Esophagus muscularis mucosa (tissue), 4 donors: ENCODE measurements around the gene POLR2H. TPM values are rescaled to one million over a fixed set of nuclear protein-coding genes. Genes with fewer than 3 reads are reported as not detected.

ENCODE experiments used
- DNase-seq: peaks from one replicate; pipeline ENCODE4 v3.0.0-alpha.2; 2017; ENCODE audit errors: extremely low spot score
- H3K27ac ChIP-seq, 4 donors: fragments of 200-600 bp; sonication (generic); replicated peaks in 1 of 4; 1 replicate in 3 of 4; 2 replicates in 1 of 4; pipeline ENCODE4 v1.5.1; 2016 to 2019; ENCODE audit warnings: mild to moderate bottlenecking in 1 of 4
- H3K27me3 ChIP-seq, 4 donors: fragments of 200-600 bp; sonication (generic); one replicate each; pipeline versions ENCODE4 v1.5.1 to v1.6.0; 2016 to 2019
- H3K36me3 ChIP-seq, 4 donors: fragments of 200-600 bp; sonication (generic); one replicate each; pipeline ENCODE4 v1.5.1; 2016 to 2019
- H3K4me1 ChIP-seq, 4 donors: fragments of 200-600 bp; sonication (generic); one replicate each; pipeline ENCODE4 v1.5.1; 2016 to 2019
- H3K4me3 ChIP-seq, 4 donors: fragments of 200-600 bp; sonication (generic); 1 replicate in 2 of 4; 2 replicates in 2 of 4; pipeline ENCODE4 v1.5.1; 2016 to 2019; ENCODE audit warnings: mild to moderate bottlenecking in 4 of 4, moderate library complexity in 1 of 4
- H3K9me3 ChIP-seq, 4 donors: fragments of 200-600 bp; sonication (generic); 1 replicate in 3 of 4; 2 replicates in 1 of 4; pipeline ENCODE4 v1.5.1; 2016 to 2019
- CTCF ChIP-seq, 3 experiments: fragments of 200-600 bp in 2 of 3; fragments of 450-650 bp in 1 of 3; sonication (generic) in 2 of 3; IDR thresholded peaks; one replicate each; pipeline ENCODE4 v1.5.1; 2017 to 2019; ENCODE audit warnings: antibody characterized with exemption in 3 of 3, mild to moderate bottlenecking in 2 of 3, moderate library complexity in 1 of 3
- EP300 ChIP-seq: sonication (generic); formaldehyde crosslinking; IDR thresholded peaks from one replicate; pipeline ENCODE4 v1.6.1; 2017; ENCODE audit warnings: antibody characterized with exemption
- POLR2A ChIP-seq: fragments of 450-650 bp; IDR thresholded peaks from one replicate; pipeline ENCODE4 v1.6.1; 2017; ENCODE audit warnings: antibody characterized with exemption, moderate library complexity, mild to moderate bottlenecking, low read depth
- POLR2AphosphoS5 ChIP-seq, 2 donors: sonication (generic); formaldehyde crosslinking; IDR thresholded peaks; one replicate each; pipeline ENCODE4 v1.6.1; 2017; ENCODE audit warnings: antibody characterized with exemption in 2 of 2
- WGBS: methylation state at CpG from one replicate; pipeline ENCODE4 v1.1.5; 2018; 5-methylcytosine and 5-hydroxymethylcytosine counted together
- intact Hi-C: fragments of 100-400 bp; cut with DNase I; formaldehyde crosslinking; loops from one replicate; pipeline ENCODE4 v1.15.1; 2023
- total RNA-seq, 4 donors: library from RNA; depleted of rRNA; stranded (reverse); fragments of >200 nt; gene quantifications; one replicate each; pipeline versions ENCODE4 v1.1.0 to v1.2.1, GENCODE V29; 2016

POLR2H gene
- total RNA-seq, 4 donors from 2014 or later, result 36.0 to 52.1 (median 40.4) TPM

DNA sequence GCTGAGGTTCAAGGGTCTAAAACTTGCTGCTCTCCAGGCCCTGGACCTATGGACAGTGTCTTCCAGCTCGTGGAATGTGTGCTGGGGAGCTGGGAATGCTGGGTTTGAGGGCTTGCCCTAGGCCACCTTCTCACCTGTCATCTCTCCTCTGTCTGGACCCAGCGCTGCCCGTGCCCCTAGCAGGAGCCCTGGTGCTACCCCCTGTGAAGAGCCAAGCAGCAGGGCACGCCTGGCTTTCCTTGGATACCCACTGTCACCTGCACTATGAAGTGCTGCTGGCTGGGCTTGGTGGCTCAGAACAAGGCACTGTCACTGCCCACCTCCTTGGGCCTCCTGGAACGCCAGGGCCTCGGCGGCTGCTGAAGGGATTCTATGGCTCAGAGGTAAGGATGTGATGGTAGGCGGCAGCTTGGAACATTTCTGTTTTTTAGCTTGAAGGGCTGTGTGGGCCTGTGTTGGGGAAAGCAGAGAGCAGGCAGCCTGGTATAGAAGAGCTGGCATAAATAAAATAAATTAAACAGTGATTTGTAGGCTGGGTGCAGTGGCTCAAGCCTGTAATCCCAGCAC lies 23.4 kb downstream of the POLR2H start:
- intact Hi-C loops, result no loop called here
- no peak overlapping the region for H3K4me3 ChIP-seq
- no peak for DNase-seq
- no peak for TF ChIP-seq CTCF (IDR thresholded peaks at IDR 0.05)
- no peak for TF ChIP-seq EP300
- no peak for TF ChIP-seq POLR2A
- TF ChIP-seq POLR2AphosphoS5 (IDR thresholded peaks at IDR 0.05), result no peak
- WGBS, result 90% methylated on average over 5 of the region's 8 CpGs
- peaks cover 11 to 19% (median 17%) of the 10 kb centered on the region in 4 donors for H3K4me1 ChIP-seq
- H3K27me3 ChIP-seq, result peaks cover 0 to 46% (median 6%) of the 10 kb centered on the region in 4 donors
- H3K36me3 ChIP-seq, result peaks cover 0 to 30% (median 10%) of the 10 kb centered on the region in 4 donors
- H3K27ac ChIP-seq, result no peak overlapping the region
- no peaks in the 10 kb centered on the region for H3K9me3 ChIP-seq

DNA sequence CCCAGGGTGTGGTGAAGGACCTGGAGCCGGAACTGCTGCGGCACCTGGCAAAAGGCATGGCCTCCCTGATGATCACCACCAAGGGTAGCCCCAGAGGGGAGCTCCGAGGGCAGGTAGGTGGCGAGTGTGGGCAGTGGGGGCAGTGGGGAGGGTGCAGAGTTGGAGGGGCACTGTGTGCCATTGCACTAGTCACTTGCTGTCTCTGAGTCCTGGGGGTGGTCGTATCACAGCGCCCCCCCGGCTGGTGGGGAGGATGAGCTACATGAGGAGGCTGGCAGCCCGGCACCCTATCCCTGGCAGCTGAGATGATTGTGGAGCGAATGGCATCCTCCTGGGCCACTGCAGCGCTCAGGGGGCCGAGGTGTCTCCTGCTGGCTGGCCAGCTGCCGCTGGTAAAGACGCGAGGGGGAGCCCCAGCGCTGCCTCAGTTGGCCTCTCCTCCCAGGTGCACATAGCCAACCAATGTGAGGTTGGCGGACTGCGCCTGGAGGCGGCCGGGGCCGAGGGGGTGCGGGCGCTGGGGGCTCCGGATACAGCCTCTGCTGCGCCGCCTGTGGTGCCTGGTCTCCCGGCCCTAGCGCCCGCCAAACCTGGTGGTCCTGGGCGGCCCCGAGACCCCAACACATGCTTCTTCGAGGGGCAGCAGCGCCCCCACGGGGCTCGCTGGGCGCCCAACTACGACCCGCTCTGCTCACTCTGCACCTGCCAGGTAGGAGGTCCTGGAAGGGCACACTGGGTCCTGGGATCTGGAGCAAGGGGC lies 24.7 kb downstream of the POLR2H start:
- H3K4me3 ChIP-seq, result no peak overlapping the region
- peaks cover 0 to 34% (median 3%) of the 10 kb centered on the region in 4 donors for H3K27me3 ChIP-seq
- H3K36me3 ChIP-seq, result peaks cover 0 to 30% (median 10%) of the 10 kb centered on the region in 4 donors
- no peak overlapping the region for H3K27ac ChIP-seq
- no peak for TF ChIP-seq CTCF (IDR thresholded peaks at IDR 0.05)
- TF ChIP-seq POLR2AphosphoS5 (IDR thresholded peaks at IDR 0.05), result no peak
- no peak for TF ChIP-seq POLR2A
- no peak for TF ChIP-seq EP300
- H3K9me3 ChIP-seq, result no peaks in the 10 kb centered on the region
- 68% methylated on average over 24 of the region's 37 CpGs for WGBS
- H3K4me1 ChIP-seq, result peaks cover 3 to 9% (median 7%) of the 10 kb centered on the region in 4 donors
- no peak for DNase-seq
- intact Hi-C loops, result no loop called here

GRCh38 chr3:184387174-184387714 lies 25.7 kb downstream of the POLR2H start:
- TF ChIP-seq POLR2A (no peak), CTCF (IDR thresholded peaks at IDR 0.05) (no peak), EP300 (no peak), POLR2AphosphoS5 (IDR thresholded peaks at IDR 0.05) (no peak)
- WGBS, result 91% methylated on average over 7 of the region's 12 CpGs
- Histone ChIP-seq H3K4me1 (no peaks in the 10 kb centered on the region), H3K9me3 (no peaks in the 10 kb centered on the region), H3K27ac (no peak overlapping the region), H3K27me3 (peaks cover 0 to 24% (median 0%) of the 10 kb centered on the region in 4 donors), H3K36me3 (peaks cover 0 to 30% (median 10%) of the 10 kb centered on the region in 4 donors), H3K4me3 (no peak overlapping the region)
- no peak for DNase-seq
- intact Hi-C loops, result no loop called here

DNA sequence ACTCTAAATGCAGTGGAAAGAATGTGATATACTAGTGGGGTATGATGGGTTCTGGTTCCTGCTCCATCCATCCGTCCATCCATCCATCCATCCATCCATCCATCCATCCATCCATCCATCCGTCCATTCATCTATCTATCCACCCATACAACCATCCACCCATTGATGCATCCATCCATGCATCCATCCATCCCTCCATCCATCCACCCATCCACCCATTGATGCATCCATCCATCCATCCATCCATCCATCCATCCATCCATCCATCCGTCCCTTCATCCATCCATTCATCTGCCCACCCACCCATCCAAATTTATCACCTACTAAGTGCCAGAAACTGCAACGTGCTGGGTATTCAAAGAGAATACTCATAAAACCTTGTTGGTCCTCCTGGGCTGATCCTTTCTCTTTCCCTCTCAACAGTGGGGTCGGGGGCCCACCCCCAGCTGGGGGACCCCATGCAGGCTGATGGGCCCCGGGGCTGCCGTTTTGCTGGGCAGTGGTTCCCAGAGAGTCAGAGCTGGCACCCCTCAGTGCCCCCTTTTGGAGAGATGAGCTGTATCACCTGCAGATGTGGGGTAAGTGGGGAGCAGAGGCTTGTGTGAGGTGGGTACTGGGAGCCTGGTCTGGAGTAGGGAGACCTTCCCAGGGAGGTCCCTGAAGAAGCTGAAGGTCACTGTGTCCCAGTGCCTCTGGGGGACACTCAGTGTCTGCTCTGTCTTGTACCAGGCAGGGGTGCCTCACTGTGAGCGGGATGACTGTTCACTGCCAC lies 26.8 kb downstream of the POLR2H start:
- H3K36me3 ChIP-seq, result peaks cover 0 to 30% (median 10%) of the 10 kb centered on the region in 4 donors
- WGBS, result 90% methylated on average over 8 of the region's 8 CpGs
- H3K4me1 ChIP-seq, result no peaks in the 10 kb centered on the region
- H3K4me3 ChIP-seq, result no peak overlapping the region
- no peaks in the 10 kb centered on the region for H3K9me3 ChIP-seq
- TF ChIP-seq POLR2AphosphoS5 (IDR thresholded peaks at IDR 0.05), result no peak
- no peak for TF ChIP-seq EP300
- no peak for TF ChIP-seq CTCF (IDR thresholded peaks at IDR 0.05)
- no peak for TF ChIP-seq POLR2A
- H3K27me3 ChIP-seq, result peaks cover 0 to 17% (median 0%) of the 10 kb centered on the region in 4 donors
- H3K27ac ChIP-seq, result no peak overlapping the region
- no peak for DNase-seq
- intact Hi-C loops, result no loop called here
